NCI-H2171 (cell line): ENCODE data around the gene TFRC.
"Not testable (repeated sequence)": the region's sequence is repeated elsewhere in the genome, so short reads cannot be mapped to it uniquely, and the experiment has no call there.

ENCODE experiments used
- DNase-seq: peaks from one replicate; lab custom pipeline; 2025; lab: John Stamatoyannopoulos, UW

Gene TFRC

GRCh38 chr3:196004359-196005052, 77.4 kb downstream of the TFRC start:
- DNase-seq = not testable (repeated sequence)

GRCh38 chr3:196003611-196004010, 78.3 kb downstream of the TFRC start:
- no peak for DNase-seq

GRCh38 chr3:196002721-196003120, 79.2 kb downstream of the TFRC start:
- not testable (repeated sequence) for DNase-seq

GRCh38 chr3:196001240-196001639, 80.7 kb downstream of the TFRC start:
- DNase-seq = not testable (repeated sequence)

GRCh38 chr3:196000360-196000950, 81.4 kb downstream of the TFRC start:
- not testable (repeated sequence) for DNase-seq

GRCh38 chr3:195999896-196000295, 82.0 kb downstream of the TFRC start:
- no peak for DNase-seq
